ENCODE data around the gene TMEM208. TPM values are rescaled to one million over a fixed set of nuclear protein-coding genes. Genes with fewer than 3 reads are reported as not detected.
A peak's percentile ranks its signal among the peaks of the same experiment; 100 is the strongest.

The TMEM208 gene
- total RNA-seq, 1 donor from 2014 or later: 24.5 TPM

DNA sequence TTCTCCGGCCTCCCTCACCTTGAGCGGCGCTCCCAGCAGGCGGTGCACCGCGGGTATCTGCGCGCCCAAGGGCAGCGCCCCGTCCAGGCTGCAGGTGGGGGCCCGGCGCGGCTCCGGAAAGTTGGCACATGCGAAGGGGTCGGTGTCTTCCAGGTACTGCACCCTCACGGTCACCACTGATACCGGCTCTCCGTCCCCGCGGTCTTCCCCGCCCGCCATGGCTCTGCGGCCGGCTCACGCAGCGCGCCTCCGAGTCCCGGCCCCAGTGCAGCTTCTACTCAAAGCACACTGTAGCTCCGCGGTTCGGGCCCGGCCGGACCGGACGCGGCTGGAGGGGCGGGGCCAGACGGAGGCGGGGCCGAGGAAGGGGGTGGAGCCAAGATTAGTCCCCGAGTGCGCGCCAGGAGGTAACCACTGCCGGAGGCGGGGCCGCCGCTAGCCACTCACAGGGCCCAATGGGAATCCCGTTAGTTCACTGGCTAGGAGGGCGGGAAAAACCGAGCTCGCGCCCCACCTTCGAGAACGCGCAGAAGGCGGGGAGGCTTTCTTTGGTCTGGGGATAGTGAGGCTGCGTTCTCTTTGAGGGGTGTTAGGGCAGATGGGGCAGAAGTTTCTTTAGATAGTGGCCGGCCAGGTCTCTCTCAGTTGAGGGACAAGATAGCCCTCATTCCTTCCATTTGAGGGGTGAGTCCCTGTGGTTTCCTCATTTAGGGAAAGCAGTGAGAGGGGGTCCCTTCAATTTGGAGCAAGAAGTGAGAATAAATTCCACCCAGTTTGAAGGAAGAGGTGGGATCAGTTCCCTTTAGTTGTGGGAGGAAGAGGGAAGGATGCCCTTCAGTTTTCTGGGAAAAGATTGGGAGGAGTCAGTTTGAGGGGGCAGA lies 20.5 kb downstream of the TMEM208 start, which contains the start of gene FHOD1:
TSS of gene FHOD1 (minus strand) at position 290 of the 881 bp plus-strand sequence. CDS start at position 219, 71 bp downstream.
- Histone ChIP-seq H3K9ac (ENCODE audit: low read depth in 1 of 3, low read length in 3 of 3) (peak within 1 kb of the TSS; percentile 98 to 99 (median 99)), H3K27ac (ENCODE audit: low read depth, low read length) (peak within 1 kb of the TSS; percentile 99), H3K27me3 (ENCODE audit: control insufficient read depth in 3 of 3, insufficient read depth in 3 of 3, low read length in 3 of 3) (peaks cover 0 to 4% (median 0%) of the 10 kb centered on the region in 3 donors), H3K4me3 (ENCODE audit: low read length in 3 of 3) (peak within 1 kb of the TSS; percentile 83 to 91 (median 86)), H3K36me3 (ENCODE audit: control insufficient read depth in 3 of 3, insufficient read depth in 3 of 3, low read length in 3 of 3) (no peaks in the 10 kb centered on the region), H3K4me1 (ENCODE audit: control insufficient read depth in 3 of 3, insufficient read depth in 3 of 3, low read length in 3 of 3) (peaks cover 54 to 58% (median 56%) of the 10 kb centered on the region in 3 donors), H3K9me3 (ENCODE audit: control insufficient read depth in 3 of 3, low read length in 3 of 3) (no peaks in the 10 kb centered on the region)

GRCh38 chr16:67248073-67248400 lies 21.1 kb downstream of the TMEM208 start:
- peak overlapping the region in 2 of 3 donors; percentile 60 to 99 for H3K9ac ChIP-seq (ENCODE audit: low read depth in 1 of 3, low read length in 3 of 3)
- peak overlapping the region; percentile 66 to 74 (median 70) for H3K4me3 ChIP-seq (ENCODE audit: low read length in 3 of 3)
- no peaks in the 10 kb centered on the region for H3K36me3 ChIP-seq (ENCODE audit: control insufficient read depth in 3 of 3, insufficient read depth in 3 of 3, low read length in 3 of 3)
- H3K9me3 ChIP-seq (ENCODE audit: control insufficient read depth in 3 of 3, low read length in 3 of 3): no peaks in the 10 kb centered on the region
- peaks cover 55 to 59% (median 56%) of the 10 kb centered on the region in 3 donors for H3K4me1 ChIP-seq (ENCODE audit: control insufficient read depth in 3 of 3, insufficient read depth in 3 of 3, low read length in 3 of 3)
- peaks cover 0 to 4% (median 0%) of the 10 kb centered on the region in 3 donors for H3K27me3 ChIP-seq (ENCODE audit: control insufficient read depth in 3 of 3, insufficient read depth in 3 of 3, low read length in 3 of 3)
- H3K27ac ChIP-seq (ENCODE audit: low read depth, low read length): peak overlapping the region; percentile 99

- H3K9me3 ChIP-seq (ENCODE audit: control insufficient read depth in 3 of 3, low read length in 3 of 3): no peaks in the 10 kb centered on the region
- H3K4me1 ChIP-seq (ENCODE audit: control insufficient read depth in 3 of 3, insufficient read depth in 3 of 3, low read length in 3 of 3): peaks cover 50 to 53% (median 51%) of the 10 kb centered on the region in 3 donors
- H3K9ac ChIP-seq (ENCODE audit: low read depth in 1 of 3, low read length in 3 of 3): peak within 1 kb of the TSS; percentile 60 to 99 (median 70)
- peak within 1 kb of the TSS; percentile 66 to 74 (median 70) for H3K4me3 ChIP-seq (ENCODE audit: low read length in 3 of 3)
- peak within 1 kb of the TSS; percentile 99 for H3K27ac ChIP-seq (ENCODE audit: low read depth, low read length)
- H3K27me3 ChIP-seq (ENCODE audit: control insufficient read depth in 3 of 3, insufficient read depth in 3 of 3, low read length in 3 of 3): peaks cover 0 to 4% (median 0%) of the 10 kb centered on the region in 3 donors
- H3K36me3 ChIP-seq (ENCODE audit: control insufficient read depth in 3 of 3, insufficient read depth in 3 of 3, low read length in 3 of 3): no peaks in the 10 kb centered on the region
Measured at GRCh38 chr16:67248401-67249177, 21.7 kb downstream of the TMEM208 start, which contains the start of gene SLC9A5. Gene SLC9A5 (plus strand): TSS chr16:67248979. CDS start chr16:67249015, 36 bp downstream.

GRCh38 chr16:67249178-67250044 lies 22.5 kb downstream of the TMEM208 start:
- H3K9ac ChIP-seq (ENCODE audit: low read depth in 1 of 3, low read length in 3 of 3): peak overlapping the region; percentile 47 to 99 (median 60)
- H3K27me3 ChIP-seq (ENCODE audit: control insufficient read depth in 3 of 3, insufficient read depth in 3 of 3, low read length in 3 of 3): peaks cover 0 to 4% (median 0%) of the 10 kb centered on the region in 3 donors
- H3K27ac ChIP-seq (ENCODE audit: low read depth, low read length): no peak overlapping the region
- H3K9me3 ChIP-seq (ENCODE audit: control insufficient read depth in 3 of 3, low read length in 3 of 3): no peaks in the 10 kb centered on the region
- peaks cover 41 to 45% (median 42%) of the 10 kb centered on the region in 3 donors for H3K4me1 ChIP-seq (ENCODE audit: control insufficient read depth in 3 of 3, insufficient read depth in 3 of 3, low read length in 3 of 3)
- H3K36me3 ChIP-seq (ENCODE audit: control insufficient read depth in 3 of 3, insufficient read depth in 3 of 3, low read length in 3 of 3): no peaks in the 10 kb centered on the region
- peak overlapping the region; percentile 56 to 74 (median 70) for H3K4me3 ChIP-seq (ENCODE audit: low read length in 3 of 3)

DNA sequence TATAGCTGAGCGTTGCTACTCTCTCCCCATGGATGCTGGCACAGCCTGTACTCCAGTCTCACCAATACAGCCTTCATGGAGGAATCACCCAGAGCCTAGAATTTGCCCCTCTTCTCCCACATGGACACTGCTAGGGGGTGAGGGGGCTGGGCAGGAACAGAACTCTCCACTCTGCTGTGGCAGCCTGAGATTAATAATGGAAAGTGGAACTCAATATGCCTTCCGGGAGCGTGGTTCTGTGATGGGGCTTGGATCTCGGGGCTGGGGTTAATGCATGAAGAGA lies 23.1 kb downstream of the TMEM208 start:
- Histone ChIP-seq H3K4me3 (ENCODE audit: low read length in 3 of 3) (no peak overlapping the region), H3K27me3 (ENCODE audit: control insufficient read depth in 3 of 3, insufficient read depth in 3 of 3, low read length in 3 of 3) (peaks cover 0 to 4% (median 0%) of the 10 kb centered on the region in 3 donors), H3K4me1 (ENCODE audit: control insufficient read depth in 3 of 3, insufficient read depth in 3 of 3, low read length in 3 of 3) (peaks cover 36 to 39% (median 37%) of the 10 kb centered on the region in 3 donors), H3K9me3 (ENCODE audit: control insufficient read depth in 3 of 3, low read length in 3 of 3) (no peaks in the 10 kb centered on the region), H3K27ac (ENCODE audit: low read depth, low read length) (no peak overlapping the region), H3K36me3 (ENCODE audit: control insufficient read depth in 3 of 3, insufficient read depth in 3 of 3, low read length in 3 of 3) (peaks cover 0 to 1% (median 0%) of the 10 kb centered on the region in 3 donors), H3K9ac (ENCODE audit: low read depth in 1 of 3, low read length in 3 of 3) (peak overlapping the region in 1 of 3 donors; percentile 99)

DNA sequence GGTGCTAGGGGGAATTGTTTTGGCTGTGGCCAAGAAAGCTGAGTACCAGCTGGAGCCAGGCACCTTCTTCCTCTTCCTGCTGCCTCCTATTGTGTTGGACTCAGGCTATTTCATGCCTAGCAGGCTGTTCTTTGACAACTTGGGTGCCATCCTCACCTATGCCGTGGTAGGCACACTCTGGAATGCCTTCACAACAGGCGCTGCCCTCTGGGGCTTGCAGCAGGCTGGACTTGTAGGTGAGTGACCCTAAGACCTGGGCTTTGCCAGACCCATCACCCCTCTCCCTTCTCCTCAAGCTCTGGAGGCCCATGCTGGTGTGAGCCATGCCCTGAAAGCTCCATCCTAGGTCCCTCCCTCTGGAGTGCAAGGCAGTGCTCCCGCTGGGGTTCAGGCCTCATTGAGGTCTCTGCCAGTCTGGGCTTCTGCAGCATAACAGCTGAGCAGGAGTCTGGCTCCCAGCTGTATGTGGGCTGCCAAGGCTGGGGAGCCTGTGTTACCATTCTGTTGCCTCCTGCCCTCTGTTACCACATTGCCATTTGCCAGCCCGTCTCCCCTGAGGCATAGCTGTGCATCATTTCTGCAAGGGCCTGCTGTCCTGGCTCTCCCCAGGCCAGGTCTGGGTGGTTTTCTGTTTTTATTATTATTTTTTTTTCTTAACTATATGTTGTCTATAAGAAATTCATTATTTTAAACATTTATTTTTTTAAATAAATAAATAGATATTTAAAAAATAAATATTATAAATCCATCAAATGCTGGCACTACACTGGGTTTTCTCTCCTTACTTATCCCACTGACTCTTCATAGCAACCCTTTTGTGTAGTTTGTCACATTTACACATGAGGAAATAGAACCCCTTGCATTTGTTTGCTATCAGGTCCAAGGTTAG lies 25.9 kb downstream of the TMEM208 start:
- Histone ChIP-seq H3K4me3 (ENCODE audit: low read length in 3 of 3) (no peak overlapping the region), H3K27me3 (ENCODE audit: control insufficient read depth in 3 of 3, insufficient read depth in 3 of 3, low read length in 3 of 3) (peaks cover 0 to 4% (median 0%) of the 10 kb centered on the region in 3 donors), H3K36me3 (ENCODE audit: control insufficient read depth in 3 of 3, insufficient read depth in 3 of 3, low read length in 3 of 3) (peaks cover 2 to 4% (median 2%) of the 10 kb centered on the region in 3 donors), H3K9ac (ENCODE audit: low read depth in 1 of 3, low read length in 3 of 3) (peak overlapping the region in 2 of 3 donors; percentile 33 to 41), H3K9me3 (ENCODE audit: control insufficient read depth in 3 of 3, low read length in 3 of 3) (no peaks in the 10 kb centered on the region), H3K4me1 (ENCODE audit: control insufficient read depth in 3 of 3, insufficient read depth in 3 of 3, low read length in 3 of 3) (peaks cover 22 to 26% (median 24%) of the 10 kb centered on the region in 3 donors), H3K27ac (ENCODE audit: low read depth, low read length) (no peak overlapping the region)

GRCh38 chr16:67254801-67255552 lies 28.0 kb downstream of the TMEM208 start:
- H3K4me3 ChIP-seq (ENCODE audit: low read length in 3 of 3): no peak overlapping the region
- H3K9ac ChIP-seq (ENCODE audit: low read depth in 1 of 3, low read length in 3 of 3): no peak overlapping the region
- peaks cover 2 to 4% (median 4%) of the 10 kb centered on the region in 3 donors for H3K36me3 ChIP-seq (ENCODE audit: control insufficient read depth in 3 of 3, insufficient read depth in 3 of 3, low read length in 3 of 3)
- peaks cover 6 to 9% (median 7%) of the 10 kb centered on the region in 3 donors for H3K4me1 ChIP-seq (ENCODE audit: control insufficient read depth in 3 of 3, insufficient read depth in 3 of 3, low read length in 3 of 3)
- no peak overlapping the region for H3K27ac ChIP-seq (ENCODE audit: low read depth, low read length)
- no peaks in the 10 kb centered on the region for H3K27me3 ChIP-seq (ENCODE audit: control insufficient read depth in 3 of 3, insufficient read depth in 3 of 3, low read length in 3 of 3)
- no peaks in the 10 kb centered on the region for H3K9me3 ChIP-seq (ENCODE audit: control insufficient read depth in 3 of 3, low read length in 3 of 3)

DNA sequence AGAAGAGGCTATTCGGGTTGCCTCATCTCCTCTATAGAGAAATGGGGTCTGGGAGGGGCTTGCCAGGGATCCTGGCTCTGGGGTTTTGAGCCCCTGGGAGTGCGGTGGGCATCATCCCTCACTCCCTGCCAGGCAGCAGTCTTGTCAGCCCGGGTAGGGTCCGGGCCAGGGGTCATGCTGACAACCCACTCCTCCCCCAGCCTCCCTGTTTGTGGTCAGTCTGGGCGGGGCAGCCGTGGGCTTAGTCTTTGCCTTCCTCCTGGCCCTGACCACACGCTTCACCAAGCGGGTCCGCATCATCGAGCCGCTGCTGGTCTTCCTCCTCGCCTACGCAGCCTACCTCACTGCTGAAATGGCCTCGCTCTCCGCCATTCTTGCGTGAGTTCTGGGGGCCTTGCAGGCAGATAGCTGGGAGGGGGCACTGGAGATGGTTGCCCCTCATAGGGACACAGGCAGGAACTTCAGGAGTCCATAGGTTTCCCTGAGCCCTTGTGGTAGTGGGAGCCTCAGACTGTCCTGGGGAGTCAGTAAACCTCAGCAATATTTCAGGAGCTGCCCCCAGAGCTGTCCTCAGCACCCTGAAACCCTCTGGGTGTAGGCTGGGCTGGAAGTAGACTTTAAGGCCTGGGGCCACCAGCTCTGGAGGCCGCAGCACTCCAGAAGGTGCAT lies 28.8 kb downstream of the TMEM208 start:
- Histone ChIP-seq H3K36me3 (ENCODE audit: control insufficient read depth in 3 of 3, insufficient read depth in 3 of 3, low read length in 3 of 3) (peaks cover 2 to 4% (median 4%) of the 10 kb centered on the region in 3 donors), H3K27ac (ENCODE audit: low read depth, low read length) (no peak overlapping the region), H3K27me3 (ENCODE audit: control insufficient read depth in 3 of 3, insufficient read depth in 3 of 3, low read length in 3 of 3) (no peaks in the 10 kb centered on the region), H3K4me3 (ENCODE audit: low read length in 3 of 3) (no peak overlapping the region), H3K9me3 (ENCODE audit: control insufficient read depth in 3 of 3, low read length in 3 of 3) (no peaks in the 10 kb centered on the region), H3K4me1 (ENCODE audit: control insufficient read depth in 3 of 3, insufficient read depth in 3 of 3, low read length in 3 of 3) (peaks cover 10 to 12% (median 11%) of the 10 kb centered on the region in 3 donors), H3K9ac (ENCODE audit: low read depth in 1 of 3, low read length in 3 of 3) (no peak overlapping the region)
